GM12892 (cell line): ENCODE measurements around the gene VSTM2B.

ENCODE experiments used
- POLR2A ChIP-seq: IDR thresholded peaks from 2 replicates; pipeline ENCODE4 v1.6.1; 2011; ENCODE audit warnings: low read depth, low read length, control low read depth
- POLR2AphosphoS5 ChIP-seq: IDR thresholded peaks from 2 replicates; pipeline ENCODE4 v1.6.1; 2011; ENCODE audit warnings: low read depth, low read length, control low read depth
- TAF1 ChIP-seq: IDR thresholded peaks from 2 replicates; pipeline ENCODE4 v1.6.1; 2011; ENCODE audit warnings: low read depth, mild to moderate bottlenecking, control low read depth, low read length, borderline replicate concordance

- TF ChIP-seq POLR2A, result no peak
- TF ChIP-seq TAF1, result no peak
- no peak for TF ChIP-seq POLR2AphosphoS5
Observed at GRCh38 chr19:29501816-29502580, 23.8 kb upstream of the VSTM2B start.
